Activated CD4-positive, alpha-beta T cell treated with anti-CD3 and anti-CD28 coated beads for 4 hours (primary cell): ENCODE results near the gene TANK.
"Not testable (repeated sequence)": the region's sequence is repeated elsewhere in the genome, so short reads cannot be mapped to it uniquely, and the experiment has no call there.

ENCODE experiments used
- DNase-seq, 2 donors: peaks; one replicate each; pipeline ENCODE4 v3.0.0-alpha.2; 2020

The TANK gene

GRCh38 chr2:161170377-161170776 is 10.1 kb downstream of the TANK start:
- DNase-seq, result no peak

GRCh38 chr2:161170958-161171932 is 11.0 kb downstream of the TANK start:
- DNase-seq, result no peak

GRCh38 chr2:161172901-161173540 is 12.8 kb downstream of the TANK start:
- no peak for DNase-seq

GRCh38 chr2:161173541-161174194 is 13.4 kb downstream of the TANK start:
- no peak for DNase-seq

GRCh38 chr2:161177969-161178368 is 17.7 kb downstream of the TANK start:
- no peak for DNase-seq

GRCh38 chr2:161178756-161179155 is 18.5 kb downstream of the TANK start:
- DNase-seq, result no peak

- no peak for DNase-seq
Observed at GRCh38 chr2:161190050-161190449, 29.8 kb downstream of the TANK start.

- DNase-seq, result not testable (repeated sequence)
Observed at GRCh38 chr2:161195602-161196001, 35.4 kb downstream of the TANK start.

GRCh38 chr2:161199912-161200701 is 39.9 kb downstream of the TANK start:
- DNase-seq, result no peak

- DNase-seq, result no peak
Observed at GRCh38 chr2:161204846-161205245, 44.6 kb downstream of the TANK start.

- no peak for DNase-seq
Observed at GRCh38 chr2:161206471-161207032, 46.3 kb downstream of the TANK start.

GRCh38 chr2:161207941-161208340 is 47.7 kb downstream of the TANK start:
- DNase-seq, result no peak

GRCh38 chr2:161208527-161209139 is 48.4 kb downstream of the TANK start:
- no peak for DNase-seq

GRCh38 chr2:161209902-161210301 is 49.7 kb downstream of the TANK start:
- DNase-seq, result no peak

- DNase-seq, result no peak
Observed at GRCh38 chr2:161217597-161218185, 57.5 kb downstream of the TANK start.

- DNase-seq, result no peak
Observed at GRCh38 chr2:161219211-161219610, 59.0 kb downstream of the TANK start.

GRCh38 chr2:161223139-161223732 is 63.0 kb downstream of the TANK start:
- peak in 1 of 2 donors; percentile 42 for DNase-seq

GRCh38 chr2:161228511-161229240 is 68.4 kb downstream of the TANK start:
- no peak for DNase-seq

GRCh38 chr2:161230959-161231358 is 70.7 kb downstream of the TANK start:
- no peak for DNase-seq

GRCh38 chr2:161232571-161232970 is 72.3 kb downstream of the TANK start:
- DNase-seq, result no peak
